Activated CD8-positive, alpha-beta memory T cell treated with anti-CD3 and anti-CD28 coated beads for 36 hours (primary cell): ENCODE results near the gene GJB5. TPM values are rescaled to one million over a fixed set of nuclear protein-coding genes. Genes with fewer than 3 reads are reported as not detected.

ENCODE experiments used
- CTCF ChIA-PET: fragments of 350-600 bp; sonication (Branson Sonifier 250); formaldehyde crosslinking; loops from one replicate; lab custom pipeline; 2021; ENCODE audit warnings: antibody characterized with exemption; lab: Charles Lee
- POLR2A ChIA-PET: fragments of 350-600 bp; sonication (Branson Sonifier 250); formaldehyde crosslinking; loops from one replicate; lab custom pipeline; 2021; ENCODE audit warnings: antibody characterized with exemption; lab: Charles Lee
- total RNA-seq, 2 experiments: library from RNA; stranded (reverse); gene quantifications; one replicate each; pipeline ENCODE4 v1.2.3, GENCODE V29; 2021

GJB5 gene
- total RNA-seq, 2 experiments from 2014 or later = not detected

DNA sequence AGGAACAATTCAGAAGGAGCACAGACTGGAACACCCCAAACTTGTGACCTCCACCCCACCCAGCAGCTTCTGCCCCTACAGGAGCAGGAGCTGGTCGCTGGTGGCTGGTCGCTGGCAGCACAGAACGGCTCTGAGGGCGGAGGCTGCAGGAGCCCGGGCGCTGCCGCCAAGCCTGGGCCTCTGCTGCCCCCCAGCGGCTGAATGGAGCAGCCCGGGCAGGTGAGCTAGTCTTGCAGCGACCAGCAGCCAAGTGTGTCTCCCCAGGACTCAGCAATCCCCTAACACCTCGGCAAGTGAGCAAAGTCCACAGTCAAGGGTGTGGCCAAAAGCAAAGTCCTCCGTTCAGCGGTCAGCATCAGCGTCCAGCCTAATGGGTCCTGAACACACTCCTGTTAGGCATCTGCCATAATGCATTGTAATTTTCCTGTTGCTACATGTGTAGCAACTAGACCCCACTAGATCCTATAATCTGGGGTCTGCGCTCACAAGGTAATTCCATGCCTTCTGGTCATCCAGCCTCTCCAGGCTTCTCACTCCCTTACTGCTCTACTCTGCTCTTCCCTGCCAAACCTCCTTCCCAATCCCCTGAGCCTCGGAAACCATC, 12.1 kb upstream of the GJB5 start:
- ChIA-PET POLR2A (no interaction called here), CTCF (interaction anchor here (0.6 to 2.5 kb wide), 9 partner anchors 9 to 1109 kb away, joined by 3 to 7 read pairs (median 4); no protein-coding TSS in a partner anchor)

DNA sequence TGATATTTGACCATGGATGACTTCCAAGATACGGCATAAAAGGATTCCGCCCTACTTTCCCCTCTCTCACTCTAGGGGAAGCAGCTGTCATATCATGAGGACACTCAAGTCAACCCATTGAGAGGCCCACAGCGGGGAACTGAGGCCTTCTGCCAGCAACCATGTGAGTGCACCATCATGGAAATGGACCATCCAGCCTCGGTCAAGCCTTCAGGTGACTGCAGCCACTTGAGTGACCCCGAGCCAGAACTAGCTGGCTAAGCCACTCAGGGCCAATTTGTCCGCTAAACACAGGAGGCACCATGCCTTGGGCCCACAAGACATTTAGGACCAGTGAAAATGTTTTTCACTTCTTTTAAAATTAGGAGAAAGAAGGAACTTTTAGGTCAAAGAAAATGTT, 11.1 kb upstream of the GJB5 start:
- ChIA-PET POLR2A (no interaction called here), CTCF (interaction anchor here (0.6 to 2.5 kb wide), 5 partner anchors 8 to 283 kb away, joined by 3 to 7 read pairs (median 4); no protein-coding TSS in a partner anchor)

DNA sequence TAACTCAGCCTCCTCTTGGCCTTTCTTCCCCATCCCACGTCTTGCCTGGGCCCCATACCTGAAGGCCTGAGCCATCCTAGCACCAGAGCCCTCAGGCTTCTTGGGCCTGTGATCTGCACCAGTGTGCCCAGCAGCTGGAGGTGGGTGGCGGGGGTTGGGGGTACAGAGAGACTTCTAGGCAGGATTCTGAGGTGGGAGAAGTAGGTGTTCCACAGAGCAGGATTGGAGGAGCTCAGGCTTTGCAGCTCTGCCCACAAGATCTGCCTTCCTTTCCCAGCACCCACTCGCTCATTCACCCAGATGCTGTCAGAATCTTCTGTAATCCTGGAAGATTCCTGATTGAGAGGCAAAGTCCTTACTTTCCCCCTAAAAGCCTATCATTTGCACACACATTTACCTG, 10.0 kb upstream of the GJB5 start:
- ChIA-PET CTCF (interaction anchor here (1.0 kb wide), 1 partner anchor 1112 kb away, joined by 4 read pairs; no protein-coding TSS in a partner anchor), POLR2A (no interaction called here)

DNA sequence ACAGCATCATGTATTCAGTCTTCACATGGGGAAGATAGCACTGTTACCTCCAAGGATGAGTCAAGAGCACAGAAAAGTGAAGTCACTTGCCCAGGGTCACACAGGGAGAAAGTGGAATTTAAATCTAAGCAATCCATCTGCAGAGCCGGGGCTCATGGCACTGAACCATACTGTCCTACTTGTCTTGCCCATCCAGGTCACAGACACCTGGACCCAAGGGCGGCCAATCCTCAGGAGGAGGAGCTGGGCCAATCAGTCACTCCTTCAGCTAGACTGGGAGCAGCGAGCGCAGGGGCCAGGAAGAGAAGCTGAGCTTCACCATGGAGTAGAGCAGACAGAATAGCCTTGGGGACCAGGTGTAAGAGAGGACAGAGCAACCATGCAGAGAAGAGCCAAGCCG, 9.2 kb upstream of the GJB5 start:
- POLR2A ChIA-PET = no interaction called here
- CTCF ChIA-PET = interaction anchor here (1.8 kb wide), 1 partner anchor 1113 kb away, joined by 5 read pairs; no protein-coding TSS in a partner anchor

DNA sequence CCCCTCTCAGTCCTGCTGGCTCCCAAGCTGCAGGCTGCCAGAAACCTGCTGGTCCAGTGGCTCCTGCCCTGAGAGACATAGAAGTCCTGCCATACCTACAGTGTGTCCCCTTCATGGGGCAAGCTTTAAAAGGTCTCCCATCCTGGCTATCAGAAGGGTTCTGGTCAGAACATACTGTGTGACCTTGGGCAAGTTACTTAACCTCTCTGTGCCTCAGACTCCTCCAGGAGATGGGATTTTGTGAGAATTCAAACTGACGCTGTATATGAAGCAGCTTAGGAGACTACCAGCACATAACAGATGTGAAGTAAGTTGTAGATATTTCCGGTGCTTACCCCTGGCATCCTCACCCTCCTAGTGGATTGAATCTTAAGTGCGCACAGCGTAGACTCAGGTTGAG, 8.7 kb upstream of the GJB5 start:
- ChIA-PET CTCF (interaction anchor here (1.8 kb wide), 1 partner anchor 1113 kb away, joined by 5 read pairs; no protein-coding TSS in a partner anchor), POLR2A (no interaction called here)

DNA sequence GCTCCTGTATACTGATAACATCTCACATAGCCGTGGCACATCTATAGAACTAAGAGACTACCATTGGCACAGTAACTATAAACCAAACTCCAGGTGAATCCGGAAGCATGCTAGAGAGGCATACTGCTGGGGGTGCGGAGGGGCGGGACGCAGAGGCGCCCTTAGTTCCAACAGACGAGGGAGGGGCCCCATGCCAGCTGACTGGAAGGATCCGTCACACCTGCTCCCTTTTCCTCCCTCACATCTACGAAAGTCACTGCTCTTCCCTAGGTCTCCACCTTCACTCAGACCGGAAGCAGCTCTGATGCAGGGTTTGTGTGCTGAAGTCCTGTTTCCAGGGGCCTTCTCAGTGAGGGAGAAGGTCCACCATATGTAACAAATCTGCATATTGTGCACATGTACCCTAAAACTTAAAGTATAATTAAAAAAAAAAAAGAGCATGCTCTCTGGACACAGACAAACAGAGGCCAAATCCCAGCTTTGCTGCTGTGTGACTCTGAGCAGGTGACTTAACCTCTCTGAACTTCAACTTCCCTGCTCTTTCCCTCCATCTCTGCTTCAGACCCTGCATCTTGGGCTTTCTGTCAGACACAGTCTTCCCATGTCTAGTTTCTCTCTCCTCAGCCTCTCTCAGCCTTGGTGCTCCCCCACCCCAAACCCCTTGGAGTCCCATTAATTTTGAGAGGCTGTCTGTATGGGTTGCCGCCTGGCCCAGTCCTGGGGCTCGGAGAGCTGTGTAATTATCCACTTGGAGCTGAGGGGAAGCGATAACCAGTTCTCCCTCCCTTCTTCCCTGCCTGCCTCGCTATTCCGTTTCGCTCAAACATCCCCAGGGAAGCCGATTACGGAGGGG, 7.8 kb upstream of the GJB5 start:
- ChIA-PET CTCF (interaction anchor here (1.8 kb wide), 1 partner anchor 1114 kb away, joined by 5 read pairs; no protein-coding TSS in a partner anchor), POLR2A (no interaction called here)

DNA sequence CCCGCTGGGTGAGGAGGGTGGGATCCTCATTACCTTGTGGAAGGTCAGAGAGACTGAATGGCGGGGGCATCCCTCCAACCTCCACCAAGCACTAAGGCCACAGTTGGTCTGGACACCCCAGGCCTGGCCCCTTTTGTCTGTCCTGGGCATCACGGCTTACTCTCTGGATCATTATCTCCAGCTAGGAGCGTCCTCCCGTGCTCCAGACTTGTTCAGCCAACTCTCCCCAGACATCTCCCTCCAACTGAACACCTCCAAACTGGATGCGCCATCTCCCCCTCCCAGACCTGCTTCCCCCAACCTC, 7.3 kb upstream of the GJB5 start:
- POLR2A ChIA-PET = no interaction called here
- CTCF ChIA-PET = no interaction called here

DNA sequence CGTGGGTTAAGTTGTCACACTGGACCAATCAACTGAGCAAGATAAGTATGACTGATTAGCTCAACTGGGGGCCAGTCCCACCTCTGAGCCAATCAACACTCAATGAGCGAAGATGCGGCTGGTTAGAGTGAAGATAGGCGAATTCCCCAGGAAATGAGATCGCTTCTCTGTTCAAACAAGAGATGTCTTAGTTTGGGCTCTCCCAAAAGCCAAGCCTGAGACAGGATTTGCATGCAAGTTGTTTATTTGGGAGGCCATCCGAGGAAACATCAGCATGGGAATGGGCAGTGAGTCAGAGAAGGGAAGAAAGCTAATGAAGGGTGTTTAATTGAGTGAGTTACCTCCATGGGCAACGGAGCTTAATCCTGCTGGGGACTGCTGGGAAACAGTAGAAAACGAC, 4.9 kb upstream of the GJB5 start:
- CTCF ChIA-PET = no interaction called here
- POLR2A ChIA-PET = no interaction called here

DNA sequence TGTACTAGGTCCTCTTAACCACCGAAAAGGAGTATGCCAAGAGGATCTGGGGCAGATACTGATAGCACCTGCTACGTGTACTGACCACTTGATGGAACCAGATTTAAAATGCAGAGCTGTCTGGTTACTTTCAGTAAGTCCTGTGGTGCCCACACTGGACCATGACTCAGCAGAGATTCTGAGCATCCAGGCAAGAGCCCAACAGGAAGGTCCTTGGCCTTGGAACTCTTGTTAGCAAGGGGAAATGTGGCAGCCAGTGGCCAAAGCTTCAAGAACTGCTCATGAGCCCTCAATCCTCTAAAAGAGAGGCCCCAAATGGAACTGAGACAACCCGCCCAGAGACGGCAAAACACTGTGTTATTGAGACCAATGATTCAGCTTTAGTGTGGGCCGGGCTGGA, 4.2 kb upstream of the GJB5 start:
- ChIA-PET POLR2A (no interaction called here), CTCF (interaction anchor here (1.6 kb wide), 1 partner anchor 7 kb away, joined by 4 read pairs; no protein-coding TSS in a partner anchor)

DNA sequence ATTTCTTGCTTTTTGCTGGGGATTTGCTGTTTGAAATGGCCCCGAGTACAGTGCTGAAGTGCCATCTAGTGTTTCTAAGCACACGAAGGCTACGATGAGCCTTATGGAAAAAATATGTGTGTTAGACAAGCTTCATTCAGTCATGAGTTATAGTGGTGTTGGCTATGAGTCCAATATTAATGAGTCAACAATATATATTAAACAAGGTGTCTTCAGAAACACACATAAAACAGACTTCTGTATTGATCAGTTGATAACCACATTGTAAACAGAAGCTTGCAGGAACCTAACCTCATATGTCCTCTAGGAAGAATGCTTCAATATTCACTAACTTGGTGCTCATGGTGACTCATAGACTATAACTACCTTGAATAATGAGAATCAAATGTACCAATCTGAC, 1.7 kb upstream of the GJB5 start:
- ChIA-PET POLR2A (no interaction called here), CTCF (no interaction called here)

DNA sequence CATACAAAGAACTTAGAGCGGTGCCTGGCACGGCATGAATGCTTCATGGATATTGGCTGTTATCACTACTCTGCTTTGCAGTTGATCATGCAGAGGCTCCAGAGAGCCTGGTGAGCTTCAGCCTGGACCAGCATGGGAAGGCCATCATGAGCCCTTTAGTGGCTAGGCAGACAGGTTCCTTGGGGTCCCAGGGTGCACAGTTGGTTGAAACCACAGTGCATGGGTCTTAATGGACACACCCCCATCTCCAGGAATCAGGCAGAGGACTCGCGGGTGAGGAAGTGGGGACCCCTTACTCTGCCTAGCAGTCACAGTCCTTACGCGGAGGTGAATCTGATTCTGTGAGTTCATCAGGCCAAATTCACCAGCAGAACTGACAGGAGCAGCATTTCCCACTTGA, 1.1 kb downstream of the GJB5 start:
- CTCF ChIA-PET = no interaction called here
- POLR2A ChIA-PET = no interaction called here

DNA sequence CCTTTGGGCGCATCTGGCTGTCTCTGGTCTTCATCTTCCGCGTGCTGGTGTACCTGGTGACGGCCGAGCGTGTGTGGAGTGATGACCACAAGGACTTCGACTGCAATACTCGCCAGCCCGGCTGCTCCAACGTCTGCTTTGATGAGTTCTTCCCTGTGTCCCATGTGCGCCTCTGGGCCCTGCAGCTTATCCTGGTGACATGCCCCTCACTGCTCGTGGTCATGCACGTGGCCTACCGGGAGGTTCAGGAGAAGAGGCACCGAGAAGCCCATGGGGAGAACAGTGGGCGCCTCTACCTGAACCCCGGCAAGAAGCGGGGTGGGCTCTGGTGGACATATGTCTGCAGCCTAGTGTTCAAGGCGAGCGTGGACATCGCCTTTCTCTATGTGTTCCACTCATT, 2.5 kb downstream of the GJB5 start:
- ChIA-PET CTCF (no interaction called here), POLR2A (no interaction called here)

DNA sequence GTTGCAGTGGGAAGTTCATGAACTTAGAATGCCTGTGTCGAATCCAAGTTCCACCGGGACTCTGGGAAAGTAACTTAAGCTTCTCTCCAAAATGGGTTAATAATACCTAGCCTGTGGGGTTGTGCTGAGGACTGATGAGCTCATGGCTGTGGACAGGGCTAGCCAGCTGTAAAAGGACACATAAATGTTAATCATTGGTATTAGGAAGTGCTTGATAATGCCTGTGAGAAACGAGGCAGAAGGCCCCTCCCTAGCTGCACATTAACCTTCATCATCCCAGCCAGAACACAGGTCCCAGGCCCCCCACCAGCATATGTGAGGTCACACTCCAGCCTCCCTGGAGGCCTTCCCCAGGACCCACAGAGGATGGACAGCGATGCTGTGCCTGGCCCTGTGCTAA, 3.9 kb downstream of the GJB5 start:
- ChIA-PET CTCF (no interaction called here), POLR2A (no interaction called here)

DNA sequence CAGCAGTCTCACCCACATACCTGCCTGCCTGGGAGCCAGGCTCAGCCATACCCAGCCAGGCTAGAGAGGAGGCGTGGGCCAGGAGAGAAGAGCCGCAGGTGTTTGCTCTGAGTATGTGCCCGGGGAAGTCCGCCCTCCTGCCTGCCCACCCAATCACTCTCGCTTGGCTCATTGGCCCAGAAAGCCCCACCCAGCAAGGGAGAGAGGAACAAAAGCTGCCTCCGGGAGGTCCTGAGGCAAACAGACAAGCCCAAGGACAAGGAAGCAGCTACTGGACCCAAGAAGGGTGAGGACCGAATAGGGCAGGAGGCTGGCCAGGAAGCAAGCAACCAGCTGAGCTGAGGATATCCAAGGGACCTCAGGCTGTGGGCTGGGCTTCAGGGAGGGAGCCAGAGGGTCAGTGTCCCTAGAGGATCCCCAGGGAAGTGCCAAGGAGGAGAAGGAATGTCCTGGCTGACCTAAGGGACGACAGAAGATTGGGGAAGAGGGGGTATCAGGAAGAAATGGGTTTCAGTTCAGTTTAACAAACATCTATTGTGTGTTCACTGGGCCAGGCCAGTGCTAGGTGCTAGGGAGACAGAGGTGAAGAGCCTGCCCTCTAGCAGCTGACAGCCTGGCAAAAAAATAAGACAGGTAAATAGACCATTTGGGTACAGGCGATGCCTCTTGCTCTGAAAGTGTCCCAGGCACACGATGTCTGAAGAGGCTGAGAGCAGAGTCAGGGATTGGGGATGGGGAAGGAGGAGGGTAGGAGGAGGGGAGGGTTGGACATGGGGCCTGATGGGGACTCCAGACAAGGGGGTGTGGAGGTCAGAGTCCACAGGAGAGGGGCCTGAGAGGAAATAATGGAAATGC, 4.9 kb downstream of the GJB5 start, which contains the start of gene GJB4:
Gene GJB4, plus strand, starts transcription at position 238 of the 855 bp plus-strand sequence. CDS start 1,515 bp downstream, outside the sequence.
- ChIA-PET POLR2A (no interaction called here), CTCF (no interaction called here)

DNA sequence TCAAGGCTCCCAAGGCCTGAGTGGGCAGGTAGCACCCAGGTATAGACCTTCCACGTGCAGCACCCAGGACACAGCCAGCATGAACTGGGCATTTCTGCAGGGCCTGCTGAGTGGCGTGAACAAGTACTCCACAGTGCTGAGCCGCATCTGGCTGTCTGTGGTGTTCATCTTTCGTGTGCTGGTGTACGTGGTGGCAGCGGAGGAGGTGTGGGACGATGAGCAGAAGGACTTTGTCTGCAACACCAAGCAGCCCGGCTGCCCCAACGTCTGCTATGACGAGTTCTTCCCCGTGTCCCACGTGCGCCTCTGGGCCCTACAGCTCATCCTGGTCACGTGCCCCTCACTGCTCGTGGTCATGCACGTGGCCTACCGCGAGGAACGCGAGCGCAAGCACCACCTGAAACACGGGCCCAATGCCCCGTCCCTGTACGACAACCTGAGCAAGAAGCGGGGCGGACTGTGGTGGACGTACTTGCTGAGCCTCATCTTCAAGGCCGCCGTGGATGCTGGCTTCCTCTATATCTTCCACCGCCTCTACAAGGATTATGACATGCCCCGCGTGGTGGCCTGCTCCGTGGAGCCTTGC, 6.4 kb downstream of the GJB5 start:
- ChIA-PET CTCF (no interaction called here), POLR2A (no interaction called here)

DNA sequence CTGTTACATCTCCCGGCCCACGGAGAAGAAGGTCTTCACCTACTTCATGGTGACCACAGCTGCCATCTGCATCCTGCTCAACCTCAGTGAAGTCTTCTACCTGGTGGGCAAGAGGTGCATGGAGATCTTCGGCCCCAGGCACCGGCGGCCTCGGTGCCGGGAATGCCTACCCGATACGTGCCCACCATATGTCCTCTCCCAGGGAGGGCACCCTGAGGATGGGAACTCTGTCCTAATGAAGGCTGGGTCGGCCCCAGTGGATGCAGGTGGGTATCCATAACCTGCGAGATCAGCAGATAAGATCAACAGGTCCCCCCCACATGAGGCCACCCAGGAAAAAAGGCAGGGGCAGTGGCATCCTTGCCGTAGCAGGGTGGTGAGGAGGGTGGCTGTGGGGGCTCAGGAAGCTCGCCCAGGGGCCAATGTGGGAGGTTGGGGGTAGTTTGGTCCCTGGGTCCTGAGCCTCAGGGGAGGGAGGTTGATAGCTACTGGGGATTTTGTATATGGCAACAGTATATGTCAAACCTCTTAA, 7.0 kb downstream of the GJB5 start:
- CTCF ChIA-PET = no interaction called here
- POLR2A ChIA-PET = no interaction called here

DNA sequence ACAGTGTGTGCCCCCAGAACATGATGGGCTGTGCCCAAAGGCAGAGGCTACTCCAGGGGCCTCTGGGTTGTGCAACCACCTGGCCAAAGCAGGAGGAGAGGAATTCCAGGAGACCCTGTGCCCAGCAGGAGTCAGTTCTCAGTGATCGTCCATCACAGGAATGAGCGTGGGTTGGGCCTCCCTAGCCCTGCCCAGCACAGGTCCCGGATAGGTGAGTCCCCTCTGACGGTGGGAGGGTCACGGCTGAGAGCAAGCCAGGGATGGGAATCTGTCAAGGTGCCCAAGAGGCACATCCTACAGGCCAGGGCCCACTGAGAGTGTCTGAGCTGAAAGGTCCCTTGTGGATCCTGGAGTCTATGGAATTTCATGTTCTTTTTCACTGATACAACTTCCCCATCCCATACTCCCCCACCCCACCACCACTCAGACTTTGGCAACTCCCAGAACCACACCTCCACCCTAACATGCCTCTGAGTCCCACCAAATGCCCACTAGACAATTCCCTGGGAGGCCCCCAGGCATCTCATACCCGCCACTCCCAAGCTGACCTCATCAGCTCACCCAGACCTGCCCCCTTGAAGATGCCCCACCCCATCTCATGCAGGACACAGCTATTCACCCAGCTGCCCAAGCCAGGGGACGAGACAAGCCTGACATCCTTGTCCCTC, 7.8 kb downstream of the GJB5 start:
- CTCF ChIA-PET = no interaction called here
- POLR2A ChIA-PET = no interaction called here

DNA sequence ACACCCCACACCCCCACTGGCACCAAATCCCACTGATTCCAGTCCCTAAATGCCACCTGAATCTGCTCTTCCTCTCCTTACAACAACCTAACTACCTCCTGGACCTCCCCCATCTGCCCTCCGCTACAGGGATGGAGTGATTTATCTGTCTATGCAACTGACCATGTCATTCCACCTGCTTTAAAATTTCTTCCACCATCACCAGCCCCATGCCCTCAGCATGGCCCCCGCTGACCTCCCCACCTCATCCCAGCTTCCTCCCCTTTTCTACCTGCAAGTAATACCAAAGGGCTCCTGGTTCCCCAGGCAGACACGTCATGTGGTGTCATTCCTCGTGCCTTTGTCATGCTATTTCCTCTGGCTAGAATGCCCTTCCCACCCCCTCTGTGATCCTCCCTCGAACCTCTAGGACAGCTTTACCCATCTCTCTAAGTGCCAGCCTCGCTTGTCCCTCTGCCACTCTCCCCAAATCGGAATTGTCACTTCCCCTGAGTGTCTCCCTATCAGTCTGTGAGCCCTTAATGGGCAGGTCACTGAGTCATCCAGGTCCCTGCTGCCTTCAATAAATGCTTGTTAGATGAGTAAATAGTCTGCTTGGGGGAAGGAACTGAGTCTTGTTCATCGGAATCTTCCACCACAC, 8.4 kb downstream of the GJB5 start:
- ChIA-PET POLR2A (no interaction called here), CTCF (no interaction called here)
